Nephron (organoid): ENCODE results near the gene CREB3L1.

Experiments used
- H3K27ac Mint-ChIP-seq, 3 experiments: 2 replicates each; pipeline ENCODE4 v1.8.0; 2020; ENCODE audit warnings: mixed read lengths in 3 of 3, mild to moderate bottlenecking in 2 of 3, moderate library complexity in 1 of 3
- H3K27me3 Mint-ChIP-seq: 2 replicates; pipeline ENCODE4 v1.8.0; 2021; ENCODE audit warnings: low read depth, mild to moderate bottlenecking, moderate library complexity, mixed read lengths
- H3K36me3 Mint-ChIP-seq: 2 replicates; pipeline ENCODE4 v1.8.0; 2020; ENCODE audit warnings: low read depth, mixed read lengths
- H3K4me1 Mint-ChIP-seq: 2 replicates; pipeline ENCODE4 v1.8.0; 2020; ENCODE audit warnings: mixed read lengths
- H3K4me3 Mint-ChIP-seq, 3 experiments: 2 replicates each; pipeline ENCODE4 v1.8.0; 2020; ENCODE audit warnings: mild to moderate bottlenecking in 3 of 3, mixed read lengths in 3 of 3, moderate library complexity in 2 of 3
- H3K9me3 Mint-ChIP-seq: 2 replicates; pipeline ENCODE4 v1.8.0; 2020; ENCODE audit warnings: mixed read lengths
- CTCF ChIP-seq, 3 experiments: fragments of 200-600 bp; sonication (generic); IDR thresholded peaks; one replicate each; pipeline ENCODE4 v1.5.0; 2021; ENCODE audit warnings: antibody characterized with exemption in 3 of 3; ENCODE audit not compliant: unreplicated experiment in 3 of 3

Gene CREB3L1

GRCh38 chr11:46277622-46278386 is at the start of gene CREB3L1:
CREB3L1 (plus strand) TSS chr11:46277662; CDS start chr11:46278112, 450 bp downstream.
- Mint-ChIP-seq H3K9me3 (no peaks in the 10 kb centered on the region), H3K27me3 (peaks cover 18% of the 10 kb centered on the region), H3K27ac (peak within 1 kb of the TSS; percentile 94 to 97 (median 96)), H3K4me3 (peak within 1 kb of the TSS; percentile 97 to 99 (median 98)), H3K36me3 (no peaks in the 10 kb centered on the region), H3K4me1 (peaks cover 77% of the 10 kb centered on the region)
- TF ChIP-seq CTCF (IDR thresholded peaks at IDR 0.05; ENCODE audit: unreplicated experiment in 3 of 3) = no peak

GRCh38 chr11:46229230-46229629 is 48.2 kb upstream of the CREB3L1 start:
- H3K27me3 Mint-ChIP-seq = peaks cover 9% of the 10 kb centered on the region
- H3K9me3 Mint-ChIP-seq = no peaks in the 10 kb centered on the region
- no peak for TF ChIP-seq CTCF (IDR thresholded peaks at IDR 0.05; ENCODE audit: unreplicated experiment in 3 of 3)
- H3K36me3 Mint-ChIP-seq = no peaks in the 10 kb centered on the region
- peaks cover 5% of the 10 kb centered on the region for H3K4me1 Mint-ChIP-seq
- H3K27ac Mint-ChIP-seq = no peak overlapping the region
- H3K4me3 Mint-ChIP-seq = no peak overlapping the region

GRCh38 chr11:46234311-46234710 is 43.2 kb upstream of the CREB3L1 start:
- Mint-ChIP-seq H3K27ac (peak overlapping the region in 2 of 3 experiments; percentile 14 to 28), H3K4me3 (peak overlapping the region in 2 of 3 experiments; percentile 10 to 22), H3K4me1 (peaks cover 23% of the 10 kb centered on the region), H3K9me3 (peaks cover 3% of the 10 kb centered on the region), H3K36me3 (no peaks in the 10 kb centered on the region), H3K27me3 (peaks cover 27% of the 10 kb centered on the region)
- no peak for TF ChIP-seq CTCF (IDR thresholded peaks at IDR 0.05; ENCODE audit: unreplicated experiment in 3 of 3)

GRCh38 chr11:46235777-46236688 is 41.4 kb upstream of the CREB3L1 start:
- TF ChIP-seq CTCF (IDR thresholded peaks at IDR 0.05; ENCODE audit: unreplicated experiment in 3 of 3) = no peak
- H3K36me3 Mint-ChIP-seq = no peaks in the 10 kb centered on the region
- H3K27ac Mint-ChIP-seq = peak overlapping the region in 1 of 3 experiments; percentile 33
- peak overlapping the region; percentile 60 to 81 (median 74) for H3K4me3 Mint-ChIP-seq
- H3K4me1 Mint-ChIP-seq = peaks cover 31% of the 10 kb centered on the region
- peaks cover 32% of the 10 kb centered on the region for H3K27me3 Mint-ChIP-seq
- H3K9me3 Mint-ChIP-seq = peaks cover 3% of the 10 kb centered on the region

GRCh38 chr11:46236918-46237247 is 40.6 kb upstream of the CREB3L1 start:
- Mint-ChIP-seq H3K27me3 (peaks cover 32% of the 10 kb centered on the region), H3K9me3 (peaks cover 3% of the 10 kb centered on the region), H3K27ac (peak overlapping the region in 2 of 3 experiments; percentile 35 to 53), H3K4me3 (peak overlapping the region; percentile 82 to 87 (median 82)), H3K36me3 (no peaks in the 10 kb centered on the region), H3K4me1 (peaks cover 32% of the 10 kb centered on the region)
- no peak for TF ChIP-seq CTCF (IDR thresholded peaks at IDR 0.05; ENCODE audit: unreplicated experiment in 3 of 3)
